HUES48 (cell line): Measurements from ENCODE around the gene INSIG2.

Experiments
- H3K27ac ChIP-seq: one replicate; pipeline ENCODE4 v1.7.0; 2013; ENCODE audit warnings: low read depth, low read length, inconsistent platforms
- H3K27me3 ChIP-seq: 2 replicates; pipeline ENCODE4 v1.6.1; 2013; ENCODE audit warnings: mild to moderate bottlenecking, low read length; ENCODE audit not compliant: control insufficient read depth, insufficient read depth
- H3K36me3 ChIP-seq: 2 replicates; pipeline ENCODE4 v1.6.1; 2013; ENCODE audit warnings: low read length; ENCODE audit not compliant: control insufficient read depth, insufficient read depth
- H3K4me1 ChIP-seq: 2 replicates; pipeline ENCODE4 v1.6.1; 2013; ENCODE audit warnings: mild to moderate bottlenecking, low read length; ENCODE audit not compliant: control insufficient read depth, insufficient read depth
- H3K4me3 ChIP-seq: 2 replicates; pipeline ENCODE4 v1.5.1; 2013; ENCODE audit warnings: mild to moderate bottlenecking, low read depth, low read length
- H3K9ac ChIP-seq: 2 replicates; pipeline ENCODE4 v1.6.1; 2013; ENCODE audit warnings: mild to moderate bottlenecking, low read depth, low read length, moderate library complexity
- H3K9me3 ChIP-seq: 2 replicates; pipeline ENCODE4 v1.6.1; 2013; ENCODE audit warnings: low read length; ENCODE audit not compliant: control insufficient read depth, insufficient read depth

INSIG2 gene

GRCh38 chr2:118088051-118089024, at the start of gene INSIG2:
Gene INSIG2, plus strand, starts transcription at chr2:118088471. Its CDS starts 8,086 bp downstream, at chr2:118096557.
- Histone ChIP-seq H3K4me1 (peaks cover 38% of the 10 kb centered on the region), H3K27ac (peak within 1 kb of the TSS; percentile 79)

GRCh38 chr2:118040891-118041290, 47.4 kb upstream of the INSIG2 start:
- Histone ChIP-seq H3K36me3 (no peaks in the 10 kb centered on the region), H3K27me3 (no peaks in the 10 kb centered on the region), H3K9me3 (no peaks in the 10 kb centered on the region; the same call in 1 of the 2 replicates), H3K4me3 (no peak overlapping the region), H3K9ac (no peak overlapping the region), H3K27ac (no peak overlapping the region), H3K4me1 (no peaks in the 10 kb centered on the region)

More at GRCh38 chr2:118088051-118089024, at the start of gene INSIG2:
- no peaks in the 10 kb centered on the region for H3K9me3 ChIP-seq
- H3K9ac ChIP-seq: peak within 1 kb of the TSS; percentile 57
- H3K36me3 ChIP-seq: no peaks in the 10 kb centered on the region
- peak within 1 kb of the TSS; percentile 95 for H3K4me3 ChIP-seq
- H3K27me3 ChIP-seq: no peaks in the 10 kb centered on the region

GRCh38 chr2:118044103-118044716, 44.1 kb upstream of the INSIG2 start:
- H3K27ac ChIP-seq: no peak overlapping the region
- H3K36me3 ChIP-seq: no peaks in the 10 kb centered on the region
- no peak overlapping the region for H3K9ac ChIP-seq
- no peak overlapping the region for H3K4me3 ChIP-seq
- H3K27me3 ChIP-seq: no peaks in the 10 kb centered on the region
- no peaks in the 10 kb centered on the region for H3K4me1 ChIP-seq
- no peaks in the 10 kb centered on the region for H3K9me3 ChIP-seq

- no peak overlapping the region for H3K9ac ChIP-seq
- no peaks in the 10 kb centered on the region for H3K36me3 ChIP-seq
- no peak overlapping the region for H3K27ac ChIP-seq
- no peaks in the 10 kb centered on the region for H3K4me1 ChIP-seq
- no peaks in the 10 kb centered on the region for H3K9me3 ChIP-seq
- no peaks in the 10 kb centered on the region for H3K27me3 ChIP-seq
- H3K4me3 ChIP-seq: no peak overlapping the region
Observed at GRCh38 chr2:118044854-118045253, 43.4 kb upstream of the INSIG2 start.

GRCh38 chr2:118045286-118045685, 43.0 kb upstream of the INSIG2 start:
- no peaks in the 10 kb centered on the region; the same call in 1 of the 2 replicates for H3K4me1 ChIP-seq

DNA sequence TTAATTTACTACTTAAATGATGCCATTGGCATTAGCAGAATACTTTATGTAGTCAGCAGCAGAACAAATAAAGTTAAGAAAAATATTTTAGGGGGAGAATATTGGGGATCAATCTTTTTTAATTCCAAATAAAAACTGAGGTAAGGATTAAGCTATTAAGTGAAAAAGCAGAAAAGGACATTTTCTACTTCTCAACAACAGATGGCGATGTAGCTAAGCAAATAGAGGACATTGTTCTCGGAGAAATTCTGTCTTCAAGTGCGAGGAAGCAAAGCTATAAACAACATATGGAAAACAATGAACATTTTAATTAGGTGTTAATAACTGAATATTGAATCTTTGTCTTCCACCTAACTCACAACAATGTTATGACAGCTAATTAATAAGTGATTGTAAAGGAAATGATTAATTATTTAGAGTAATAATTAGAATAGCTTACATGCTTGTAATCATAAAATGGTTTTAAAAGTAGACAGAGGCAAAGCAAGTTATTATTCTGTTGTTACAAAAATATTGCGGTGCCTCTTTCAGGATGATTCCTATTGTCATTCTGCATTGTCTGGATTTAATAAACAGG, 41.5 kb upstream of the INSIG2 start:
- Histone ChIP-seq H3K4me3 (no peak overlapping the region), H3K27me3 (no peaks in the 10 kb centered on the region), H3K9ac (no peak overlapping the region), H3K9me3 (no peaks in the 10 kb centered on the region), H3K36me3 (no peaks in the 10 kb centered on the region), H3K27ac (no peak overlapping the region), H3K4me1 (peaks cover 4% of the 10 kb centered on the region; the same call in 1 of the 2 replicates)

More at GRCh38 chr2:118045286-118045685, 43.0 kb upstream of the INSIG2 start:
- H3K9me3 ChIP-seq: no peaks in the 10 kb centered on the region
- no peaks in the 10 kb centered on the region for H3K36me3 ChIP-seq
- no peak overlapping the region for H3K27ac ChIP-seq
- H3K4me3 ChIP-seq: no peak overlapping the region
- no peaks in the 10 kb centered on the region for H3K27me3 ChIP-seq
- no peak overlapping the region for H3K9ac ChIP-seq

DNA sequence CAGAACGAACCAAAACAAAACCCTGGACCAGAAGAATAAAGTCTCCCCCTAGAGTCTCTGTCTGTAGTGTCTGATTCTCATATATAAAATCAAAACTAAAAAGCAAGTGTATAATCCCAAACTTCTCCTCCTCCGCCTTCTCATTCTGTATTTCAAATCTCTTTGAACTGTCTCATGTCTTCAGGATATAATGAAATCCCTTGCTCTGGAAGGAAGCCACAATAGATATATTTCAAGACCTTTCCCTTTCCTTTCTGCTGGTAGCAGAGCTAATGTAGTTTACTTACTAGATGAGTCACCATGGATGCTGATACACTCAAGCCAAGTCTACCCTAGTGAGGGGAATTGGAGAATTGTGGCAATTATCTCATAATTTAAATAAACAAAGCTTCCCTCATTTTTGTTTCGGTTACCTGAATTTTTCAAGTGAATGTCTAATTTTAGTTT, 40.9 kb upstream of the INSIG2 start:
- no peak overlapping the region for H3K9ac ChIP-seq
- H3K9me3 ChIP-seq: no peaks in the 10 kb centered on the region
- no peaks in the 10 kb centered on the region for H3K27me3 ChIP-seq
- H3K4me3 ChIP-seq: no peak overlapping the region
- H3K27ac ChIP-seq: no peak overlapping the region
- peaks cover 4% of the 10 kb centered on the region; the same call in 1 of the 2 replicates for H3K4me1 ChIP-seq
- no peaks in the 10 kb centered on the region for H3K36me3 ChIP-seq

- Histone ChIP-seq H3K4me3 (no peak overlapping the region), H3K9ac (no peak overlapping the region), H3K4me1 (peaks cover 4% of the 10 kb centered on the region; the same call in 1 of the 2 replicates), H3K9me3 (no peaks in the 10 kb centered on the region), H3K27ac (no peak overlapping the region), H3K36me3 (no peaks in the 10 kb centered on the region), H3K27me3 (no peaks in the 10 kb centered on the region)
Observed at GRCh38 chr2:118048401-118048800, 39.9 kb upstream of the INSIG2 start.

- no peak overlapping the region for H3K4me3 ChIP-seq
- peaks cover 4% of the 10 kb centered on the region; the same call in 1 of the 2 replicates for H3K4me1 ChIP-seq
- no peak overlapping the region for H3K27ac ChIP-seq
Observed at GRCh38 chr2:118049140-118049815, 39.0 kb upstream of the INSIG2 start.

GRCh38 chr2:118049816-118050140, 38.5 kb upstream of the INSIG2 start:
- peaks cover 4% of the 10 kb centered on the region; the same call in 1 of the 2 replicates for H3K4me1 ChIP-seq
- H3K4me3 ChIP-seq: no peak overlapping the region
- no peaks in the 10 kb centered on the region for H3K27me3 ChIP-seq
- no peak overlapping the region for H3K9ac ChIP-seq
- no peaks in the 10 kb centered on the region for H3K9me3 ChIP-seq
- H3K36me3 ChIP-seq: no peaks in the 10 kb centered on the region
- no peak overlapping the region for H3K27ac ChIP-seq

More at GRCh38 chr2:118049140-118049815, 39.0 kb upstream of the INSIG2 start:
- H3K36me3 ChIP-seq: no peaks in the 10 kb centered on the region
- no peak overlapping the region for H3K9ac ChIP-seq
- no peaks in the 10 kb centered on the region for H3K9me3 ChIP-seq
- no peaks in the 10 kb centered on the region for H3K27me3 ChIP-seq
